ENCODE results near the gene MAP3K2.

Gene MAP3K2

DNA sequence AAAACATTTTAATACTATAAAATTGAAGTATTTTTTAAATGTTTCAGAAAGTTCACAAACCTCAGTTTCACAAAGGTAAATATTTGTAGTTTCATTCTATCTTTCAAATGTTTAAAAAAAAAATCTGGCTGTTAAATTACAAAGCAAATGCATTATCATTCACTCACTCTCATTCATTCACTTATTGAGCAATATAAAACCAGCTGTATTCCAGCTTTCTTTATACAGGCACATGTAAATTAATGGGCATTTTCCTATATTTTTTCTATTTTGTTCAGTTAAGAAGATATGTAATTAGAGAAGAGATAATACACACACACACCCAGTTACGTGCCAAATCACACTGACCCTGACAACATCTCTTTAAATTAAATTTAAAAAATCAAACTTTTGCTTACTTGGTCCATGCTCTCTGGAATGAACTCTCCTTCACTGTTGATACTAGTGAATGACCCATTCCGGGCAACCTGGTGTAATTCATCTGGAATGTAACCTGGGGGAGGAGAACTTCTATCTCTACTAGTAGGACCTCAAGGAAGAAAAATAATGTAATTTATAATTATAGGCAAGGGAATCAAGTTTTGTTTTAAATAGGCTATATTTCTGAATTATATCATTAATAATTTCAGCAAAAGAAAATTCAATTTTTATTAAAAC lies 61.4 kb downstream of the MAP3K2 start:
- no peak for DNase-seq
- no peak overlapping the region for H3K4me3 ChIP-seq (ENCODE audit: low read depth, low read length)
- no peaks in the 10 kb centered on the region for H3K36me3 ChIP-seq

DNA sequence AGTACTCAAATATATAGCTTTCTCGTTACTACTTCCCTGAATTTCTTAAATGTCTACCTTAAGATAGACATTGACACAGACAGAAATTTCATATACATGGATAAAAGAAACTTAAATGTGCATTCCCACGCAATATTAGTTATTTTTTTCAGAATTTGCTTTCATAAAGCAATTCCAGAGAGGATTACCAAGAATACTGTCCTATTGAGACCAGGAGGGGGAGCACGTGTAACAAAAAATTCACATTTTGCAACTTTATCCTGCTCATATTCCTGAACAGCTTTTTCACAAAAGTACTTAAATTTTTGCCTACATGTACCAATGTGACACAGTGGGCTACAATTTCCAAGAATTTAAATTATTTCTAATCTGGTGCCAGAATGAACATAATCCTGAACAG lies 63.1 kb downstream of the MAP3K2 start:
- DNase-seq = peak; percentile 27
- H3K4me3 ChIP-seq (ENCODE audit: low read depth, low read length) = no peak overlapping the region
- no peaks in the 10 kb centered on the region for H3K4me1 ChIP-seq
- no peaks in the 10 kb centered on the region for H3K36me3 ChIP-seq
- H3K27me3 ChIP-seq = no peaks in the 10 kb centered on the region
- TF ChIP-seq, protein P1, sequence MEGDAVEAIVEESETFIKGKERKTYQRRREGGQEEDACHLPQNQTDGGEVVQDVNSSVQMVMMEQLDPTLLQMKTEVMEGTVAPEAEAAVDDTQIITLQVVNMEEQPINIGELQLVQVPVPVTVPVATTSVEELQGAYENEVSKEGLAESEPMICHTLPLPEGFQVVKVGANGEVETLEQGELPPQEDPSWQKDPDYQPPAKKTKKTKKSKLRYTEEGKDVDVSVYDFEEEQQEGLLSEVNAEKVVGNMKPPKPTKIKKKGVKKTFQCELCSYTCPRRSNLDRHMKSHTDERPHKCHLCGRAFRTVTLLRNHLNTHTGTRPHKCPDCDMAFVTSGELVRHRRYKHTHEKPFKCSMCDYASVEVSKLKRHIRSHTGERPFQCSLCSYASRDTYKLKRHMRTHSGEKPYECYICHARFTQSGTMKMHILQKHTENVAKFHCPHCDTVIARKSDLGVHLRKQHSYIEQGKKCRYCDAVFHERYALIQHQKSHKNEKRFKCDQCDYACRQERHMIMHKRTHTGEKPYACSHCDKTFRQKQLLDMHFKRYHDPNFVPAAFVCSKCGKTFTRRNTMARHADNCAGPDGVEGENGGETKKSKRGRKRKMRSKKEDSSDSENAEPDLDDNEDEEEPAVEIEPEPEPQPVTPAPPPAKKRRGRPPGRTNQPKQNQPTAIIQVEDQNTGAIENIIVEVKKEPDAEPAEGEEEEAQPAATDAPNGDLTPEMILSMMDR (IDR thresholded peaks at IDR 0.05; ENCODE audit: low read depth, low read length) = peak; percentile 55
- H3K9me3 ChIP-seq = no peaks in the 10 kb centered on the region

More for the DNA sequence above, 61.4 kb downstream of the MAP3K2 start:
- TF ChIP-seq, protein P1 (IDR thresholded peaks at IDR 0.05; ENCODE audit: low read depth, low read length) = no peak
- H3K27me3 ChIP-seq = no peaks in the 10 kb centered on the region
- no peaks in the 10 kb centered on the region for H3K4me1 ChIP-seq
- no peaks in the 10 kb centered on the region for H3K9me3 ChIP-seq

DNA sequence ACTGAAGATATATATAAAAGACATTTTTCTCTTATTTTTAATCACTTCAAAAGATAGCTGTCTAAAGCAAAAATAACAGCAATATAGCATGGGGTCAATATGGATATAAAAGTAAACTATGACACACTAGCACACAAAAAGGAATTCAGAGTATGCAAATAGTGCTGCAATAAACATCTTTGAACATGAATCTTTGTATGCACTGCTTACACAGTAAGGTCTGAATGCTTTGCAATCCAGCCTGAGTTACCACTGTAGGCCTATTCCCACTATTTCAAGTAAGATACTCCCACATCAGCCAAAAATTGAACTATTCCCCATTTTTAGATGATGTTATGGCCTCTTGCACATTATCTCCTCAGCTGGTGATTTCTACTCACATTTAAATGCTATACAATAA lies 66.5 kb downstream of the MAP3K2 start:
- Histone ChIP-seq H3K4me3 (ENCODE audit: low read depth, low read length) (no peak overlapping the region), H3K9me3 (no peaks in the 10 kb centered on the region), H3K4me1 (no peaks in the 10 kb centered on the region), H3K27me3 (no peaks in the 10 kb centered on the region), H3K36me3 (no peaks in the 10 kb centered on the region)
- no peak for DNase-seq
- TF ChIP-seq, protein P1 (IDR thresholded peaks at IDR 0.05; ENCODE audit: low read depth, low read length) = no peak

DNA sequence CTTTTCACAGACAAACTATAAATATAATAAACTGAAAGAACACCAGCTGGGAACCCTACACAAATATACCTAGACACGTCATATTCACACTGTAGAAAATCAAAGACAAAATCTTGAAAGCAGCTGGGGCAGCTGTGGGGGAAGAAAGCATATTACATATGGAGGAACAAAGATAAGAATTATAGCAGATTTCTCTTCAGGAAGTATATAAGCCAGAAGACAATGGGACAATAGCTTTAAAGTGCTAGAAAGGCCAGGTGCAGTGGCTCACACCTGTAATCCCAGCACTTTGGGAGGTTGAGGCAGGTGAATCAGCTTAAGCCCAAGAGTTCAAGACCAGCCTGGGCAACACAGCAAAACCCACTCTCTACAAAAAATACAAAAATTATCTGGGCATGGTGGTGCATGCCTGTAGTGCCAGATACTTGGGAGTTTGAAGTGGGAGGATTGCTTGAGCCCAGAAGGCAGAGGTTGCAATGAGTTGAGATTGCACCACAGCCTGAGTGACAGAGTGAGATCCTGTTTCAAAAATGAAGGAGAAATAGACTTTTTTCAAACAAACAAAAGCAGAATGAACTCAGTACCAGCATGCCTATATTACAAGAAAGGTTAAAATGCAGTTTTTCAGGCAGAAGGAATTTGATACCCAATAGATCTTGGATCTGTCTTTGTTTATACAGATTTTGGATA lies 67.0 kb downstream of the MAP3K2 start:
- H3K36me3 ChIP-seq = no peaks in the 10 kb centered on the region
- H3K4me3 ChIP-seq (ENCODE audit: low read depth, low read length) = no peak overlapping the region
- no peaks in the 10 kb centered on the region for H3K4me1 ChIP-seq
- H3K27me3 ChIP-seq = no peaks in the 10 kb centered on the region
- TF ChIP-seq, protein P1 (IDR thresholded peaks at IDR 0.05; ENCODE audit: low read depth, low read length) = no peak
- no peaks in the 10 kb centered on the region for H3K9me3 ChIP-seq
- DNase-seq = no peak

DNA sequence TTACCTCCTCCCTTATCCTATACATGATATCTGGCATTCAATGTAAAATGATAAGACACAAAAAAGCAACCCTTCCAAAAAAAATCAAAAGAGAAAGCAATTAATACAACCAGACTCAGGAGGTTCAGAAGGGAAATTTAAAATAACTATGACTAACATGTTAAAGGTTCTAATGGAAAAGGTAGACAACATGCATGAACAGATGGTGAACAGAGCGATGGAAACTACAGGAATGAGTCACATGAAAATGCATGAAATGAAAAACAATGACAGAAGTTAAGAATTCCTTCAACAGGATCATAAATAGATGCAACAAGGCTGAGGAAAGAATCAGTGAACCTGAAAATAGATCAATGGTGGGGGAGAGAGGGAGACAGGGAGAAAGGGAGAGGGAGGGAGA lies 67.7 kb downstream of the MAP3K2 start:
- no peak for DNase-seq
- H3K36me3 ChIP-seq = no peaks in the 10 kb centered on the region
- no peaks in the 10 kb centered on the region for H3K4me1 ChIP-seq

More for the DNA sequence above, 67.7 kb downstream of the MAP3K2 start:
- H3K4me3 ChIP-seq (ENCODE audit: low read depth, low read length) = no peak overlapping the region
- TF ChIP-seq, protein P1 (IDR thresholded peaks at IDR 0.05; ENCODE audit: low read depth, low read length) = no peak
- H3K9me3 ChIP-seq = no peaks in the 10 kb centered on the region
- no peaks in the 10 kb centered on the region for H3K27me3 ChIP-seq

Measured in BE2C (cell line).